Naive B cell (primary cell): ENCODE data around the gene VAV2. TPM values are rescaled to one million over a fixed set of nuclear protein-coding genes. Genes with fewer than 3 reads are reported as not detected.

Source experiments
- ATAC-seq, 2 donors: fragments of 150-1000 bp; cut with Tn5 transposase; 2 replicates each; pipeline ENCODE4 v1.10.0; 2021; ENCODE audit warnings: low read depth in 2 of 2, mild to moderate bottlenecking in 2 of 2, moderate library complexity in 2 of 2
- DNase-seq: peaks from one replicate; pipeline ENCODE4 v3.0.0; 2022
- H3K27ac Mint-ChIP-seq, 6 donors: one replicate each; pipeline ENCODE4 v1.8.0; 2020 to 2022; ENCODE audit warnings: mild to moderate bottlenecking in 6 of 6, mixed read lengths in 6 of 6, moderate library complexity in 5 of 6, inconsistent platforms in 2 of 6
- H3K27me3 Mint-ChIP-seq, 3 donors: one replicate each; pipeline ENCODE4 v1.8.0; 2021 to 2022; ENCODE audit warnings: mixed read lengths in 3 of 3, mild to moderate bottlenecking in 1 of 3
- H3K36me3 Mint-ChIP-seq, 2 donors: one replicate each; pipeline ENCODE4 v1.8.0; 2020 to 2022; ENCODE audit warnings: mixed read lengths in 2 of 2, inconsistent platforms in 1 of 2, mild to moderate bottlenecking in 1 of 2
- H3K4me1 Mint-ChIP-seq, 3 donors: one replicate each; pipeline ENCODE4 v1.8.0; 2020 to 2022; ENCODE audit warnings: mixed read lengths in 3 of 3, inconsistent platforms in 1 of 3, mild to moderate bottlenecking in 1 of 3, moderate library complexity in 1 of 3
- H3K4me3 Mint-ChIP-seq, 8 donors: one replicate each; pipeline ENCODE4 v1.8.0; 2020 to 2022; ENCODE audit warnings: mild to moderate bottlenecking in 8 of 8, mixed read lengths in 8 of 8, moderate library complexity in 8 of 8, inconsistent platforms in 2 of 8
- H3K9me3 Mint-ChIP-seq, 7 donors: one replicate each; pipeline ENCODE4 v1.8.0; 2020 to 2022; ENCODE audit warnings: mixed read lengths in 7 of 7, mild to moderate bottlenecking in 5 of 7, inconsistent platforms in 2 of 7, moderate library complexity in 1 of 7
- polyA plus RNA-seq, 6 donors: library from polyadenylated mRNA; unstranded; fragments of 300-500 nt; fragmentation: Illumina TruSeq; gene quantifications; one replicate each; pipeline ENCODE4 v1.2.3, GENCODE V29; 2021; ENCODE audit warnings: low read depth in 6 of 6

Gene VAV2, protein sequence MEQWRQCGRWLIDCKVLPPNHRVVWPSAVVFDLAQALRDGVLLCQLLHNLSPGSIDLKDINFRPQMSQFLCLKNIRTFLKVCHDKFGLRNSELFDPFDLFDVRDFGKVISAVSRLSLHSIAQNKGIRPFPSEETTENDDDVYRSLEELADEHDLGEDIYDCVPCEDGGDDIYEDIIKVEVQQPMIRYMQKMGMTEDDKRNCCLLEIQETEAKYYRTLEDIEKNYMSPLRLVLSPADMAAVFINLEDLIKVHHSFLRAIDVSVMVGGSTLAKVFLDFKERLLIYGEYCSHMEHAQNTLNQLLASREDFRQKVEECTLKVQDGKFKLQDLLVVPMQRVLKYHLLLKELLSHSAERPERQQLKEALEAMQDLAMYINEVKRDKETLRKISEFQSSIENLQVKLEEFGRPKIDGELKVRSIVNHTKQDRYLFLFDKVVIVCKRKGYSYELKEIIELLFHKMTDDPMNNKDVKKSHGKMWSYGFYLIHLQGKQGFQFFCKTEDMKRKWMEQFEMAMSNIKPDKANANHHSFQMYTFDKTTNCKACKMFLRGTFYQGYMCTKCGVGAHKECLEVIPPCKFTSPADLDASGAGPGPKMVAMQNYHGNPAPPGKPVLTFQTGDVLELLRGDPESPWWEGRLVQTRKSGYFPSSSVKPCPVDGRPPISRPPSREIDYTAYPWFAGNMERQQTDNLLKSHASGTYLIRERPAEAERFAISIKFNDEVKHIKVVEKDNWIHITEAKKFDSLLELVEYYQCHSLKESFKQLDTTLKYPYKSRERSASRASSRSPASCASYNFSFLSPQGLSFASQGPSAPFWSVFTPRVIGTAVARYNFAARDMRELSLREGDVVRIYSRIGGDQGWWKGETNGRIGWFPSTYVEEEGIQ
- polyA plus RNA-seq: 10 to 100 TPM in 5 of 6 donors, 1 to 10 TPM in 1; 5.7 to 33.3 (median 15.2) TPM

DNA sequence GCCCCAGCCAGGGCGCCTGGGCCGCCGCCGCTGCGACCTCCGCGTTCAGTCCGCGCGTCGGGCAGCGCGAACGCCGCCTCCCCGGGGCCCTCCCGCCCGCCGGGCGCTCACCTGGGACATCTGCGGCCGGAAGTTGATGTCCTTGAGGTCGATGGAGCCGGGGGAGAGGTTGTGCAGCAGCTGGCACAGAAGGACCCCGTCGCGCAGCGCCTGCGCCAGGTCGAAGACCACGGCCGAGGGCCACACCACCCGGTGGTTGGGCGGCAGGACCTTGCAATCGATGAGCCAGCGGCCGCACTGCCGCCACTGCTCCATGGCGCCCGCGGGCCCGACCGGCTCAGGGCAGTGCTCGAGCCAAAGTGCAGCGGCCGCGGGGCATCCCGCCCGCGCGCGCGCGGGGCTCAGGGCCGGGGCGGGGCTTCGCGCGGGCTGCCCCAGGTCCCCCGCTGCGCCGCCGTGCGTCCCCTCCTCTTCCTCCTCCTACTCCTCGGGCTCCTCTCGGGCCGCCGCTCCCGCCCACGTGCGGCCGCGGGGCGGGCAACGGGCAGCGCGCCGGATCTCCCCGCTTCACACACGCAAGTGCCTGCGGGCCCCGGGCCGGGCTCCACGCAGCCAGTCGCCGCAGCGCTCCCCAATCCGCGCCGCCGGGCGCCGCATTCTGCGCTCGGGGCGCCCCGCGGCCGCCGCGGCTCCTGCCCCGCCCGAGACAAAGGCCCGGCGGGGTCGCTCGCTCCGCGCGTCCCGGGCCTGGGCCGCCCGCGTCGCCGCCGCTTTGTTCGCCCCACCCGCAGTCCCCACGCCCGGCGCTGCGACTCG lies at the start of gene VAV2:
VAV2 (minus strand) TSS at position 361 of the 816 bp plus-strand sequence; CDS start at position 315, 46 bp downstream.
- H3K4me1 Mint-ChIP-seq: peaks cover 33 to 52% (median 51%) of the 10 kb centered on the region in 3 donors
- peak within 1 kb of the TSS; percentile 88 to 94 (median 91) for H3K4me3 Mint-ChIP-seq
- no peaks in the 10 kb centered on the region for H3K9me3 Mint-ChIP-seq
- H3K27ac Mint-ChIP-seq: peak within 1 kb of the TSS in 4 of 6 donors; percentile 29 to 86 (median 72)
- ATAC-seq: peak; percentile 62 to 64
- H3K36me3 Mint-ChIP-seq: no peaks in the 10 kb centered on the region
- H3K27me3 Mint-ChIP-seq: peaks cover 0 to 4% (median 4%) of the 10 kb centered on the region in 3 donors
- DNase-seq: peak; percentile 68

DNA sequence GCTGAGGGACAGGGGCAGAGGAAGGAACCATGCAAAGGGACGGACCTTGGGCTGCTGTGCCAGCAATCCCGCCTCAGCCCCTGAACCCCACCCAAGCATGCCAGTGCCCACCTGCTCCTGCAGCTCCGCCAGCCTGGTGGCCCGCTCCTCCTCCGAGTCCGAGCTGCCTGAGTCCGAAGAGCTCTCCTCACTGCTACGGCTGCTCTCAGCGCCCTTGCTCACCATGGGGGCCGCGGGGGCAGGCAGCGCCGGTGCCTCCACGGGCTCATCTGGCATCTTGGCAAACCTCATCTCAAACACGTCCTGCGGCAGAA lies 49.5 kb upstream of the VAV2 start:
- Mint-ChIP-seq H3K4me1 (peaks cover 0 to 7% (median 0%) of the 10 kb centered on the region in 3 donors), H3K9me3 (peaks cover 3 to 19% (median 10%) of the 10 kb centered on the region in 7 donors), H3K27ac (no peak overlapping the region), H3K27me3 (no peaks in the 10 kb centered on the region), H3K36me3 (peaks cover 25 to 26% of the 10 kb centered on the region in 2 donors), H3K4me3 (no peak overlapping the region)
- no peak for ATAC-seq
- no peak for DNase-seq

DNA sequence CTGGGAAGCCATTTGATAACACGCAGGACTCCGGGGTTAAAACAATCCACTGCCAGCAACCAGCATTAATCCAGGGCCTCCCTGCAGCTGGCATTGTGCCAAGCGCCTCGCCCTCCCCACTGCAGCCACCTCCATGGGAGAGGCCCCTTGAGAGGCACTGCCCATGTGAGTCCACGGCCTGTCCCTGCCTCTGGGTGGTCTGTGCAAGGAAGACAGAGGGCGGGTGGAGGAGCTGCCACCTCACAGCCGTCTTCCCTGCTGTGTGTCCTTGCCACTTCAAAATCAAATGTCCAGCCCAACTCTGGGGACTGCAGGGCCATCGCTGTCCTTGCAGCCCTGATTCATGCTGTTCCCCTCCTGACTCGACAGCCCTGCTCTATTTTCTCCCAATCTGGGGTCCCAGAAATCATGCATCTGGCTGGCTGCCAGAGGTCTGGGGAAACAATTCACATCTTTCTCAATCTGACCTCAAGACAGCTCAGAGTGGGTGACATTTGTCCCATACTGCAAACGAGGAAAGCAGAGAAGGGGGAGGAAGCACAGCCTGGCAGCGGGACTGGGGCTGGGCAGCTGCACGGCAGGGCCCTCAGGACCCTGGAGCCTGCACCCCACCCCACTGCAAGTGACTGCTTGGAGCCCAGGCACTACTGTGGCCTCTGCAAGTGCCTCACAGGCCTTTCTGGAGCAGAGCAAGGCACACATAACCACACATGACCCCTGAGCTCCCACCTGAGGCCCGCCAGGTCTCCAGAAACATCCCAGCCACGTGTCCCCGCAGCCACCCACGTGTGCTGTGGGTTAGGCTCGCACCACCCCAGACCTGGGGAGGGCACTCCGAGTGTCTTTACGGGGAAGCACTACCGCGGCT lies 48.9 kb upstream of the VAV2 start:
- ATAC-seq (no peak), DNase-seq (no peak)
- Mint-ChIP-seq H3K36me3 (peaks cover 30 to 31% of the 10 kb centered on the region in 2 donors), H3K4me1 (peaks cover 0 to 7% (median 0%) of the 10 kb centered on the region in 3 donors), H3K27me3 (no peaks in the 10 kb centered on the region), H3K9me3 (peaks cover 3 to 19% (median 10%) of the 10 kb centered on the region in 7 donors), H3K27ac (no peak overlapping the region), H3K4me3 (no peak overlapping the region)

DNA sequence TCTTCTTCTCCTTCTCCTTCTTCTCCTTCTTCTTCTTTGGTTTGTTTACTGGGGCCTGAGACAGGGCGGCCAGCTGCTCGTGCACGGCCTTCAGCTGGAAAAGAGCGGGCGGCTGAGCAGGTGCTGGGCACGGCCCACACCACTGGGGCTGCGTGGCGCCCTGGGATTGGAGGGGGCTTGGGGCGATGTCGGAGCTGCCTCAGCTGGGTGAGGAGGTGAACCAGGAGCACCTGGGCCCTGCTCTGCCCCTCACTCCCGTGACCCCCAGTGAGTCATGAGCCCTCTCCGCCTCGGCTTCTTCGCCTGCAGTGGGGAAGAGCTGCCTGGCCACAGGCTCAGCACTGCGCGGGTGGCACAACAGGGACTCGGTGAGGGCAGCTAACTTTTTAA lies 48.0 kb upstream of the VAV2 start:
- H3K9me3 Mint-ChIP-seq: peaks cover 3 to 19% (median 10%) of the 10 kb centered on the region in 7 donors
- DNase-seq (no peak), ATAC-seq (no peak)
- peaks cover 30 to 31% of the 10 kb centered on the region in 2 donors for H3K36me3 Mint-ChIP-seq
- H3K4me3 Mint-ChIP-seq: peak overlapping the region in 1 of 8 donors; percentile 82
- H3K27ac Mint-ChIP-seq: no peak overlapping the region
- H3K27me3 Mint-ChIP-seq: no peaks in the 10 kb centered on the region
- peaks cover 0 to 7% (median 0%) of the 10 kb centered on the region in 3 donors for H3K4me1 Mint-ChIP-seq

DNA sequence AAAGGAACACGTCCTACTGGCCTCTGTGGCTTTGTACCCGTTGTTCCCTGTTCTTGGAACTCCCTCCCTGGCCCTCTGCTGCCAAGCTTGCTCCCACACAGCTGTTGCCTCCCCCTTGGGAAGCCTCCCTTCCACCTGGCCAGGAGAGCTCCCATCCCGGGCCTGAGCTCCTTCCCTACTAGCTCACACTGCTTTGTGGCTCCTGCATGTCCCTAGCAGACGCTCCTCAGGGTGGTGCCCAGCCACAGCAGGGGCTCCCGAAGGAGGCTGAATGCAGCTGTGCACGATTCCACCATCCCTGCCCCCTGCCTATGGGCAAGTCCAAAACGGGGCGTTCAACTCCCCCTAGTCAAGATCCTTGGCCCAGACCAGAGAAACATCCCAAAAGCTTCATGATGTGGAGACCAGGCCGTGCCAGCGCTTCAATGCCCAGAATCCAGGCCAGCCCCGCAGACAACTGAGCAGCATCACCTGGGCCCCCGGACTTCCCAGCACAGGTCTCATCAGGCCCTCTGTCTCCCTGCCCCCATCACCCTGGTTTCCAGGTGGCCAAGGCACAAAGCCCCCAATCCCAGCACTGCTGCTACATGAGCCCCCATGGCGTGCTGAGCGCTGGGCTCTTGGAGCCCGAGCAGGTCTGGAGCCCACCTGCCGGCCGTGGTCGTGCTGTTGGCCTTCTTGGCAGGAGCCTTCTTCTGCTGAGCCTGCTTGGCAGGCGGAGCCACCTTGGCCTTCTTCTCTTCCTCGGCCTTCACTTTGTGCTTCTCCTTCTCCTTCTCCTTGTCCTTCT lies 47.5 kb upstream of the VAV2 start:
- Mint-ChIP-seq H3K27ac (peak overlapping the region in 3 of 6 donors; percentile 27 to 78 (median 42)), H3K27me3 (no peaks in the 10 kb centered on the region), H3K36me3 (peaks cover 30 to 31% of the 10 kb centered on the region in 2 donors), H3K4me3 (peak overlapping the region in 1 of 8 donors; percentile 82), H3K9me3 (peaks cover 3 to 19% (median 10%) of the 10 kb centered on the region in 7 donors), H3K4me1 (peaks cover 0 to 7% (median 0%) of the 10 kb centered on the region in 3 donors)
- ATAC-seq: no peak
- DNase-seq: no peak

DNA sequence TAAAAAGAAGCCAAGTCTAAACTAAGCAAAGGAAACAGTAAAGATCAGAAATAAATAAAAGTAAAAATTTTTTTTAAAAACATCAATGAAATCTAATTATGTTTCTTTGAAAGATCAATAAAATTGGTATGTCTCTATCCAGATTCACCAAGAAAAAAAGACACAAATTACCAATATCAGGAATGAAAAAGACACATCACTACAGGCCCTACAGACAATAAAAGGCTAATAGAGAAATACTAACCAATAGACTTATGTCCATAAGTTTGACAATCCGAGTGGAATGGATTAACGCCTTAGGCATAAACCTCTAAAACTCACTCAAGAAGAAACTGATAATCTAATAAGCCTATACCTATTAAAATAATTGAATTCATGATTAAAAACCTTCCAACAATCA lies 45.5 kb upstream of the VAV2 start:
- Mint-ChIP-seq H3K9me3 (peaks cover 3 to 19% (median 10%) of the 10 kb centered on the region in 7 donors), H3K27ac (no peak overlapping the region), H3K4me1 (peaks cover 0 to 7% (median 0%) of the 10 kb centered on the region in 3 donors), H3K36me3 (peaks cover 27 to 38% of the 10 kb centered on the region in 2 donors), H3K27me3 (no peaks in the 10 kb centered on the region), H3K4me3 (no peak overlapping the region)
- DNase-seq (no peak), ATAC-seq (no peak)

DNA sequence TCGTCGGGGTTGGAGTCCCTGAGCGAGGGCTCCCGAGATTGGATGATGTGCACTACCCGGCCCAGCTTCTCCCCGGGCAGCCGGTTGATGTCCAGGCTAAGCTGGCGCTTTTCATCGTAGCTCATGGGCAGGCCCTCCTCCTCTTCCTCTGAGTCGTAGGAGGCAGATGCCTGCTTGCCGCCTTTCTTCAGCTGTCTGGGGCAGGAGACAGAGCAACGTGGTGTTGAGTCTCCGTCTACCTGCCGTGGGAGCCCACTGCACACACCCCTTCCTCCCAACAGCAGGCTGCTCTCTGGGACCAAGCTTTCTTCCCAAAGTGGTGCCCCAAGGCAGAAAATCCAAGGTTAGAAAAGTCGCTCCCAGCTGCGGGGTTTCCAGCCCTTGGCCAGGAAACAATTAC lies 44.0 kb upstream of the VAV2 start:
- H3K4me1 Mint-ChIP-seq: peaks cover 0 to 7% (median 0%) of the 10 kb centered on the region in 3 donors
- ATAC-seq (no peak), DNase-seq (no peak)
- H3K4me3 Mint-ChIP-seq: no peak overlapping the region
- H3K9me3 Mint-ChIP-seq: peaks cover 3 to 19% (median 10%) of the 10 kb centered on the region in 7 donors
- no peaks in the 10 kb centered on the region for H3K27me3 Mint-ChIP-seq
- no peak overlapping the region for H3K27ac Mint-ChIP-seq
- H3K36me3 Mint-ChIP-seq: peaks cover 27 to 38% of the 10 kb centered on the region in 2 donors

DNA sequence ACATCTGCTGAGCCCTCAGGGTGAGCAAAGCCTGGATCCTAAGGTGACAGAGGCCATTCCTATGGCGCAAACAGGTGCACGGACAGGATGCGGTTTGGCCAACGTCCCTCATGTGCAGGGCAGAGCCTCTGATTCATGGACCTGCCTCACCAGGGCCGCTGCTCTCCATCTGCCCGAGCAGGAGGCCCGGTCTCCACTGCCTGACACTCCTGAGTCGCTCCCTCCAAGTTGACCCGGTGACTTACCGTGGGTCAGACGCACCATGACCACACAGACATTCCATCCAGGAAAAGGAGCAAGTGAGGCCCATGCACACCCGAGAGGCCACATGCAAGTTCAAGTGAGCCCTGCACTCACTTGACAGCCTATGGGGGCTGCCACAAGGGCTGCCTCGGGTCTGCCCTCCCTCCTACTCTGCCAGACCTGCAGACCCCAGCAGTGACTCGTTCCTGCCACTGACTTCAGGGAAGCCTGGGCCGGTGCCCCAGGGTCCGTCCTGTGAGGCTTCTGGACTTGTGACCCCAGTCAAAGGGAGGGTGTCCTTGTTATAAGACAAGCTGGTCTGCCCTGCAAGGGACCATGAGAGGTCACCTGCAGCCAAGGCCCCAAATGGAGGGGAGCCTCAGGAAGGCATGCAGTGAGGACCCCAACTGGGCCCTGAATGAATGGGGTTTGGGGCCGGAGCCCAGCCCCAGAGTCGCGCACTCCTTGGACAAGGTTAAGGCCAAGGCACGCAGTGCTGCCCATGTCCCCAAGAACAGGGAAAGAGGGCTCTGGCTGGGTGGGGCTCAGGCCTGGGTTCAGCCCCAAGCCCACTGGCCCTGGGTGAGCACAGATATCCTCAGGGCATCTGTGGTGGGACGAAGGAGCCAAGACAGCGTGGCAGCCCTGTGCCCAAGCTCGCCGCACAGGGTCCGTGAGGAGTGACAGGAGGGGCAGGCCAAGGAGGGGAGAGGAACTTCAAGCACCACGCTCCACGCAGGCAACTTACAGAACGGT lies 43.2 kb upstream of the VAV2 start:
- H3K27ac Mint-ChIP-seq: no peak overlapping the region
- H3K4me3 Mint-ChIP-seq: no peak overlapping the region
- peaks cover 0 to 7% (median 0%) of the 10 kb centered on the region in 3 donors for H3K4me1 Mint-ChIP-seq
- H3K36me3 Mint-ChIP-seq: peaks cover 26 to 38% of the 10 kb centered on the region in 2 donors
- no peak for DNase-seq
- H3K27me3 Mint-ChIP-seq: no peaks in the 10 kb centered on the region
- ATAC-seq: no peak
- H3K9me3 Mint-ChIP-seq: peaks cover 3 to 19% (median 10%) of the 10 kb centered on the region in 7 donors

DNA sequence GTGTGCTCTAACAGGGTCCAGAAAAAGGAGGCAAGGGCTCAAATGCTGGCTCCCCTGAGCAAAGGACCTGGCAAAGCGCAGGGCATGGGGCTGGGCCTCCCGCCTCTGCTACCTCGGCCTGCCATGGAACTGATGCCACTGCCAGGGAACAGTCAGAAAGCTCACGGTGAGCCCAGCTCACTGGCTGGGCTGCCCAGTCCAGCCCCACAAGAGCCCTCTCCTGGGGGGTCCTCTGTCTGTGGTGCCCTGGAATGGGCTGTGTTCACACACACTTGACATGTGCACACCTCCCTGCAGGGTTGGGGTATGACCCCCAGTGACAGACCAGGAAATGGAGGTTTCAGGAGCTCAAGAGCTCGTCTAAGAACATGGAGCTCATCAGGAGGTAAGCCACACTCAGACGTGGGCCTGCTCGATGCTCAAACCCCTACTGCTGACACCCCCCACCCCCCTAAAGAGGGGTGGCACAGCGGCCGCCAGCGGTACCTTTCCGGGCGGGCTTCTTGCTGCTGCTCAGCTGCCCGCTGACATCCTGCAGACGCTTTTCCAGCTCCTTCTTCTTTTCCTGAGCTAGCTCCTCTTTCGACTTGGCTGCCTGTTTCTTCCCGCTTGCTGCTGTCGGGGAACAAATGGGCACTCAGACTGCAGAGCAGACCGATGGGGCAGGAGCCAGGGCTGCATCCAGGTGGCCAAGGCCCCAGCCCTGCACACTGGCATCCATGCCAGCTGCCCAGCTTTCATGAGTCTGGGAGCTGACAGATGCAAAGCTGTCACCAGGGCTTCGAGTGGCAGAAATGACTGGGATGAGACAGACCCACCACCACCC lies 42.3 kb upstream of the VAV2 start:
- Mint-ChIP-seq H3K27me3 (no peaks in the 10 kb centered on the region), H3K9me3 (peaks cover 3 to 19% (median 10%) of the 10 kb centered on the region in 7 donors), H3K4me1 (peaks cover 0 to 6% (median 0%) of the 10 kb centered on the region in 3 donors), H3K36me3 (peaks cover 17 to 30% of the 10 kb centered on the region in 2 donors), H3K4me3 (peak overlapping the region in 1 of 8 donors; percentile 29), H3K27ac (no peak overlapping the region)
- DNase-seq (no peak), ATAC-seq (no peak)
